NB4 (cell line): ENCODE measurements around the gene CAMK1G.
A peak's percentile ranks its signal among the peaks of the same experiment; 100 is the strongest.

Experiments used
- DNase-seq: peaks from one replicate; pipeline ENCODE4 v3.0.0; 2010; ENCODE audit warnings: low read depth
- H3K4me3 ChIP-seq: one replicate; pipeline ENCODE4 v1.5.1; 2011; ENCODE audit warnings: mild to moderate bottlenecking, low read depth, low read length, moderate library complexity
- MYC ChIP-seq: IDR thresholded peaks from 2 replicates; pipeline ENCODE4 v1.6.1; 2011; ENCODE audit warnings: low read depth, low read length
- POLR2A ChIP-seq: IDR thresholded peaks from 2 replicates; pipeline ENCODE4 v1.6.1; 2011; ENCODE audit warnings: mild to moderate bottlenecking; ENCODE audit not compliant: insufficient read length; ENCODE audit errors: extremely low read depth
- TF ChIP-seq, protein P1 (sequence below): IDR thresholded peaks from 2 replicates; pipeline ENCODE4 v1.6.1; 2011; ENCODE audit warnings: low read depth, low read length
- TF ChIP-seq, protein P2 (sequence below): IDR thresholded peaks from one replicate; pipeline ENCODE4 v1.5.1; 2012; ENCODE audit warnings: low read depth, low read length

Gene CAMK1G

DNA sequence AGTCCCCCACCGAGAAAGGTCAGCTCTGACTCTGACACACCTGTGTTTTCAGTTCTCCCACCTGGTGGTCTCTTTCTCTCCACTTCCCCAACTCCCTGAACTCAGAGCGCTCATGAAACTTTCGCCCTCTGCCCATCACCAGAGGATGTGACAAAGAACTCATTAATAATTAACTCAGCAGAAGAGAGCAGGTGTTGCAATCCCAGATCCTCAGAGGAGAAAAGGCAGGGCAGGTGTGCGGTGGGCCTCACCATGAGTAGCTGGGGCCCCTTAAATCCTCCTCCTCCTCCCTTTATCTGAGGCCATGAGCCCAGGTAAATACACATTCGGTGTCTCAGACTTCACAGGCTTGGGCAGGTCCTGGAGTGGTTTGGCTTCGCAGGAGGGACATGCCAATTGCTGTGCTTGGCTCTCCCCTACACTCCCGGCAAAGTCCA is 70.4 kb downstream of the CAMK1G start:
- no peak overlapping the region for H3K4me3 ChIP-seq
- no peak for DNase-seq

DNA sequence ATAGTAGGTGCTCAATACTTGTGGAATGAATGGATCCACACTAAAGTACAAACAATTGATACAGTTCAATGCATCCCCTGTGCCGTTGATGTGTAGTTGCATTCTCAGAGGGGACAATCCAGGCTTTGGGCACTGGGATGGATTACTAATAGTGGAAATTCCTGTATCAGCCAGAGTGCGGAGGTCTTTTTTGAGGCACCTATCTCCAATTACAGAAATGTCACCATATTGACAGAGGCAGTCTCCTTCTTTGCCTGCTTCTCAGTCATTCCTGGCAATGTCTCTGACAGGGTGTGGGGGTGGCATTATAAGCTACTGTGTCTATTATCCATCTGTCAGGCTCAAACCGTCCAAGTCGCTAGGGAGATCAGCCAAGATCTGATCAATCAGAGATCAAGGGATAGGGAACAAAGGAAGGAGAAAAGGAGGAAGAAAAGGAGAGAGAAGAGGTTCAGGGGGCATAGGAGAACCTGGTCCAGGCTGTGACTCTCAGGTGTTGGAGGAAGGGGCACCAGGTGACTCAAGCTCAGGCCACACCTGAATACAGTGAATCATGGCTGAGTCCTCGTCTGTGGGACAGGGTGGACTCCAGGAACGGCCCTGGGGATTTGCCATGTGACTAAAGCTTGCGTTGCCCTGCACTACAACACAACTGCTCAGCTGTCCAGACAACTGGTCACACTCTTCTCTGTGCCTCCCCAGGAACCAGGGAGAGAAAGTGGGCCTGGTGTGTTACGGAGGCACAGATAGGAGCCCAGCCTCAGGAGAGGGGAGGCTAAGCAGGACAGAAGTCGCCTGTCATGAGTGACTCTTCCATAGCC is 72.1 kb downstream of the CAMK1G start:
- TF ChIP-seq, protein P1, sequence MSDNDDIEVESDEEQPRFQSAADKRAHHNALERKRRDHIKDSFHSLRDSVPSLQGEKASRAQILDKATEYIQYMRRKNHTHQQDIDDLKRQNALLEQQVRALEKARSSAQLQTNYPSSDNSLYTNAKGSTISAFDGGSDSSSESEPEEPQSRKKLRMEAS: no peak
- TF ChIP-seq MYC: no peak
- TF ChIP-seq, protein P2, sequence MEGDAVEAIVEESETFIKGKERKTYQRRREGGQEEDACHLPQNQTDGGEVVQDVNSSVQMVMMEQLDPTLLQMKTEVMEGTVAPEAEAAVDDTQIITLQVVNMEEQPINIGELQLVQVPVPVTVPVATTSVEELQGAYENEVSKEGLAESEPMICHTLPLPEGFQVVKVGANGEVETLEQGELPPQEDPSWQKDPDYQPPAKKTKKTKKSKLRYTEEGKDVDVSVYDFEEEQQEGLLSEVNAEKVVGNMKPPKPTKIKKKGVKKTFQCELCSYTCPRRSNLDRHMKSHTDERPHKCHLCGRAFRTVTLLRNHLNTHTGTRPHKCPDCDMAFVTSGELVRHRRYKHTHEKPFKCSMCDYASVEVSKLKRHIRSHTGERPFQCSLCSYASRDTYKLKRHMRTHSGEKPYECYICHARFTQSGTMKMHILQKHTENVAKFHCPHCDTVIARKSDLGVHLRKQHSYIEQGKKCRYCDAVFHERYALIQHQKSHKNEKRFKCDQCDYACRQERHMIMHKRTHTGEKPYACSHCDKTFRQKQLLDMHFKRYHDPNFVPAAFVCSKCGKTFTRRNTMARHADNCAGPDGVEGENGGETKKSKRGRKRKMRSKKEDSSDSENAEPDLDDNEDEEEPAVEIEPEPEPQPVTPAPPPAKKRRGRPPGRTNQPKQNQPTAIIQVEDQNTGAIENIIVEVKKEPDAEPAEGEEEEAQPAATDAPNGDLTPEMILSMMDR: no peak
- TF ChIP-seq POLR2A: no peak
- no peak overlapping the region for H3K4me3 ChIP-seq
- DNase-seq: no peak

More for the DNA sequence above, 70.4 kb downstream of the CAMK1G start:
- TF ChIP-seq, protein P1: no peak
- TF ChIP-seq, protein P2: no peak
- TF ChIP-seq MYC (no peak), POLR2A (no peak)

DNA sequence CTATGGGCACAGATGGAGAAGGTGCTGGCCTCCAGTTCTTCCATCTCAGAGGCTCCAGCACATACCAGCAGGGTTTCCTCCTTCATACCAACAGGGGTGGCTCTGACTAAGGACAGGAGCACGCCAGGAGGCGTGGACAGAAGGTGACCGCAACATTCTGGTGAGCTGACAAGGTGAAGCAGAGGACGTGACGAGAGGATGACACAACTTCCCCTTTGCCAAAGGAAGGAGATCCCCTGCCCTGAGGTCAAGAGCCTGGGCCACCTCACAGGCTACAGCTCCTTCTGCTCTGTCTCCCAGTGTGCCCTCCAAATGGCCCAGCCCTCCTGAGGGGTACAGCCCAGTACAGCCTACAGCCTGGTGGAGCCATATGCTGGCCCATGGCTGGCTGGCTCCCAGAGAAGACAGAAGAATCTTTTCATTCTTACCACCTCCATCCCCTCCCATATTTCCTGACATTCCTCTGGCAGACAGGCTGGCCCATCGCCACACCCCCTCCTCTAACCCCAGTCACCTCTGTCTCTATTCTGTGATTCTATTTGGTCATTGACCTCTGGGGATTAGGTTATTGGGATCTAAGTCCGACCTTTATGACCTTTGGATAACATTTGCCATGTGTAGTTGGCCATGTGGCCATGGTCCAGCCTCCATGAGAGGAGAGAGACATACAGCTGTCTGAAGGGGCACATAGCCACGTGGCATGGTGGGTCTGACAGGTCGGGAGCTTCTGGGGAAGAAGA is 73.8 kb downstream of the CAMK1G start:
- no peak overlapping the region for H3K4me3 ChIP-seq
- TF ChIP-seq POLR2A (no peak), MYC (no peak)
- TF ChIP-seq, protein P1: no peak
- TF ChIP-seq, protein P2: no peak
- peak; percentile 51 for DNase-seq

DNA sequence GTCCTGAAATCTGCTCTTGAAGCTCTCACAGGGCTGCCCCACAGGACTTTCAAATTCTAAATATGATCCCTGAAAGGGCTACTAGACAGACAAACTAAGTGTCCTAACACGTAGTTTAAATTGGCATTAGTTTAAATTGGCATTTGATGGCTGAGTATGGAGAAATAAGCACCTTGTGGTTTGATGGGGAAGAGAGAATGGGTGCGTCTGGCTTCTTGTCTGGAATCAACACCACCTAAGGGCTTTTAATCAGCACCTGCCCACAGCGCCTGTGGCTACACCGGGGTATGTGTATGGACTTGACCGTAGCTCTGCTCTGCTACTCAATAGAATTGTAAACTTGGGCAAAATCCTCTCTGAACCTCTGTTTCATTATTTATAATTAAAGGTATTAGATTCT is 74.4 kb downstream of the CAMK1G start:
- TF ChIP-seq, protein P1: no peak
- TF ChIP-seq, protein P2: no peak
- TF ChIP-seq MYC (no peak), POLR2A (no peak)
- no peak overlapping the region for H3K4me3 ChIP-seq
- DNase-seq: no peak

DNA sequence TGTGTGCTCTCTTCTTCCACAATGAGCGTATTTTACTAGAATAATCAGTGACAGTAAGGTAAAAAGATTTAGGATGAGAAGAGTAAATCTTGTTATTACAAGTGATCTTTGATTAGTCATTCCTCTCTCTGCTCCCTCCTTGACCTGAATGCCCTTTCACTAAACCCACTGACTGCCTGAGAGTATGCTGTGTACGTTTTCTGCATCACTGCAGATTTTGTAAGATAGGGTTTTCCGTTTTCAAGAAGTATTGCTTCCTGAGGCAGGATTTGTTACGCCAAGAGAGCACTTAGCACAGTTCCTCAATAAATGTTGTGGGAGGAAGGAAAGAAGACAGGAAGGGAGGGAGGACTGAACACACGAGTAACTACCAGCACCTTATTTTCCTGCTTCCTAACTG is 76.4 kb downstream of the CAMK1G start:
- TF ChIP-seq, protein P1: peak; percentile 34; the same call in 1 of the 2 replicates
- TF ChIP-seq POLR2A: no peak
- H3K4me3 ChIP-seq: no peak overlapping the region
- DNase-seq: peak; percentile 80

DNA sequence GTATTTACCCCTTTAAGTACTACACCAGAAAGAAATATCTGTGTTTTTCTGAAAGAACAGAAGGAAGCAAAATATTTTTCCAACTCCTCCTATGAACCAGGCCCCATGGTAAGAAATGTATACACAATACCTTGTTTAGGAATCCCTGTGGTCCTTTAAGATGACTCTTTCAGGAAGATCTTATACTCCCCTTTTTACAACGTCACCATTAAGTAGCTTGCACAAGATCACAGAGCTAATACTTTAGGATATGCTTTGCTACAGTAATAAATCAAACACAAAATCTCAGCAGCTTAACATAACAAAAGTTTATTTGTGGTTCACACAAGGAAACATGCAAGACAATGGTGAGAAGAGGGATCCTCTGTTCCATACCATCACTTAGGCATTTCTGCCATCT is 77.6 kb downstream of the CAMK1G start:
- no peak for DNase-seq
- TF ChIP-seq, protein P1: no peak
- no peak for TF ChIP-seq MYC
- TF ChIP-seq POLR2A: no peak
- TF ChIP-seq, protein P2: no peak
- H3K4me3 ChIP-seq: no peak overlapping the region
